Measurements from ENCODE around the gene CDH13.

CDH13 gene

DNA sequence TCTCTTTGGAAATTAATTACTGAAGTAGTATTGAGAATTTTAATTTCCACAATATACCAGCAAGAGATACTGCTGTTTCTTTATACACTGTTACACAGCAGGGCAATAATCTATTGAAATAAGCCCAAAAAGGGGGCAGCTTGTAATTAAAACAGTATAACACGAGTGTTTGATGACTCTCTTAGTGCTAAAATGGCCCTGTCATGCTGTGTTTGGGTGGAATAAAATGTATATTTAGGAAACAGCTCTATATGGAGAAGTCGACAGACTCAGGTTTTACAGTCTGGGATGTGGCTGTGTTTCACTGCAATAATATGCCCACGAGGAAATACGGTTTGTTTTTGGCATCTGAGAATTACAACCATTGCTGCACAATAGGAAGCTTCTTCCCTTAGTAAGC, 643.3 kb downstream of the CDH13 start:
- DNase-seq: no peak

DNA sequence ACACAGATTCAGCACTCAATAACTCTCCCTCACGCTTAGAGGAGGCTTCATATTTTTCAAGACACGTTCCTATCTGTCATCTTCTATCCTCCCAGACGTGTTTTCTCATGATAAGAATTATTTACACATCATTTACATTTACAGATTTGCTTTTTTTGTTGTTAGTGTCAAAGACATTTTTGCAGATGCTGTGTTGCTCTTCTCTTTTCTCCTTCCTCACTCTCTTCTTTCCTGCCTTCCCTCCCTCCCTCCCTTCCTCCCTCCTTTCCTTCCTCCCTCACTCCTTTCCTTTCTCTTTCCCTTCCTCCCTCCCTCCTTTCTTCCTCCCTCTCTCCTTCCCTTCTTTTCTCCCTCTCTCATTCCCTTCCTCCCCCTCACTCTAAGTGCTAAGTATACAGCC, 643.9 kb downstream of the CDH13 start:
- DNase-seq: no peak

DNA sequence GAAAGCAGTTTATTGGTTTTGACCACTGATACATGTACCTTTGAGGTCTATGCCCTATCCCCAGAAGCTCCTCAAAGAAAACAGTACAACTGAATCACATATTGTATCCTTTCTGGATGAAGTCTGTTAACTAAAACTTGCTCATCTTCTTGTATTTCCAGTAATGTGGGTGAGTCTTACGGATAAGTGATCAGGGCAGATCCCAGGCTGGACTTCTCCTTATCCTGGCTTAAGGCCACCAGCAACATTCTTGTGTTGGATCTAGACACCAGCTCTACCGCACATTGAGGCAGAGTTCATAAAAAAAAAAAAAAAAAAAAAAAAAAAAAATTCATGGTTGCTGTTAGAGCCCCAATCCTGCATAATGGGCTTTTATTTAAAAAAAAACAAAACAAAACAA, 644.4 kb downstream of the CDH13 start:
- no peak for DNase-seq

DNA sequence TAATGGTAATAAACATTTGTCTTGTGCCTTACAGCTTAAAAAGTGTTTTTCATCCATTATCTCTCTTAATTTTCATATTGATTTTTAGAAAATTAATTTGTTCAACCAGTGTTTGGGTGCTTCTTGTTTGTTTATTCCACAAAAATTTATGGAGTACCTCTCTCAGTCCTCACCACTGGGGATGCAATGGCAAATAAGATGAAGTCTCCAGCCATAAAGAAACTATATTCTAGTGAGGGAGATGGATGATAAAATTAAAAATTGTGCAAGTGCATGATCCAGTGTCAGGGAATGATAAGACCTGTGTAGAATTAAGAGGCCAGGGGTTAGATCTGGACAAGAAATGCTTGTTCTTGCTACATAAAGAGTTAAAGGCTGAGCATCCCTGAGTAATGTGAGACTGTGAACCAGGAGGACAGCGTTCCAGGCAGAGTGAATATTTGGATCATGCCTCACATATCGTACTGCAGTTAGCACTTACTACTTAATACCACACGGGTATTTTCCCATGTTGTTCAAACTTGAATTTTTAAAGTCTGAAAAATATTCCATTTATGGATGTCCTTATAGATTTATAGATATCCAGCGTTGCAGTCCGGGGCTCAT, 645.3 kb downstream of the CDH13 start:
- DNase-seq: no peak

DNA sequence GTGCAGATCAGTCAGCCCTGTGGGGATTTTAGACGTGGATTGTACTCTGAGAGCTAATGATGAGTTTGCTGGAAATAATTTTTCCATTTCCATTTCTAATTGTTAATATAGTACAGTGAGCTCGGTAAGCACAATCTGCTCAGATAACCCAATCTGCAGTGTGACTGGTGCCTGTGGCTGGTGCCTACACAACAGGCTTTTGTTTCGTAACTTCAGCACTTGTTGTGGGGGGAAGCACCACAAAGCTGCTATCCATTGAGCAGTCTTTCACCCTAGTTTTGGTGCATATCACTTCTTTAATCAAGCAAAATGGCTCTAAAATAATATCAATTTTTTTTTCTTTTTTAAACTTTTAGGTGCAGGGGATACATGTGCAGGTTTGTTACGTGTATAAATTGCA, 646.1 kb downstream of the CDH13 start:
- no peak for DNase-seq

DNA sequence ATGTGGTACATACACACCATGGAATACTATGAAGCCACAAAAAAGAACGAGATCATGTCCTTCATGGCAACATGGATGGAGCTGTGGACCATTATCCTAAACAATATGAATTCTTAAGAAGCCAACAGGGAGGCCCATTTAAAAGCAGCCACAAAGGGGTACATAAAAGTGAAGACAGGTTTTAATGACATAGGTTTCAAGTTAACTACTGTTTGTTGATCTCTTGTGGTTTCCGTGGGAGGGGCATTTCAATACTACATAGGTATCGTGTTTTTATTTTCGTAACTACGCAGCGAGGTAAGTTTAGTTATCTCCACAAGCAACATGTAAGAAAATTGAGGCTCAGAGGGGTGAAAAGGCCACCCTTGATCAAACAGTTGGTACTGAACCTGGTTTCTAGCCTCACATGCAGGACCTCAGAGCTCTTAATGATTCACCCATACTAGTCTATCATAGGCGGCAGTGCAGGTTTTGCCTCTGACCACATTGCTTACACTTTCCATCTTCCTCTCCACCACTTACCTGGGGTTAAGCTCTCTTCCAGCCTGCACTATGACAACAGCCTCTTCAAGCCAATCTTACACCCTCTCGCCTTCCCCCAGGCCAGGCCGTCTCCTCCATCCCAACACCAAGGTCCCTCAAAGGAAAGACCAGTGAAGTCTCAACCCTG, 646.9 kb downstream of the CDH13 start:
- no peak for DNase-seq

DNA sequence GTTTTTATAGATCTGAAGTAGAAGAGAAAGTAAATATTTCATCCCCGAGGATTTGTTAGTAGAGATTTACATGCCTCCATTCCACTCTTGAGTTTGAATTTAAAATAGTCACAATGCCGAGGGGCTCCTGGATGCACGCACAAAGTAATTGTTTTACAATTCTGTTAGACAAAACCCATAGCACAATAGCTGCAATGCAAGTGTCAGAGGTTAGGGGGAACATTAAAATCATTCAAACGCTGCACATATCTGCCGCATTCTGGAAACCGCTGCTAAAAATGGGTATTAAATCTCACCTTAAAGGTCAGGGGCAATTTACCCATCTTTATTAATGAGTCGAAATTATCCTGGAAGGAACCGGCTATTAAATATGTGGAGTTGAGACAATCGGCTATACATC, 652.5 kb downstream of the CDH13 start:
- no peak for DNase-seq

DNA sequence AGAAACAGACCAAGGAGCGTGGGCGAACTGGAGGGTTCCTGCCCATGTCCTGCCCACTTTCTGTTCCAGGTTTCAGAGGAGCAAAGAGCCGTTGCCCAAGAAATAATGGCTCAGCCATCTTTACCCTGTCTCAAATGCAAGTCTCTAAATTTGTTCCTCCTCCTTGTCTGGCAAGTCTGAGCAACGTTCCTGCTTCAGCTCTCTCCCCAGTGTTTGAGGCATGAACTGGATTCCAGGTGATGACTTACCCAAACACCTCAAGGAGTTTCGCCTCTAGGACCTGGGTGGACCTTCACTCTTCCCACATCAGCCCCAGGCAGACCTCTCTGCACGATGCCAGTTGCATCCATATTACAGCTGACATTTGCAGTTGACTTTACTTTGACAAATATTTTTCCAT, 659.2 kb downstream of the CDH13 start:
- DNase-seq: no peak

DNA sequence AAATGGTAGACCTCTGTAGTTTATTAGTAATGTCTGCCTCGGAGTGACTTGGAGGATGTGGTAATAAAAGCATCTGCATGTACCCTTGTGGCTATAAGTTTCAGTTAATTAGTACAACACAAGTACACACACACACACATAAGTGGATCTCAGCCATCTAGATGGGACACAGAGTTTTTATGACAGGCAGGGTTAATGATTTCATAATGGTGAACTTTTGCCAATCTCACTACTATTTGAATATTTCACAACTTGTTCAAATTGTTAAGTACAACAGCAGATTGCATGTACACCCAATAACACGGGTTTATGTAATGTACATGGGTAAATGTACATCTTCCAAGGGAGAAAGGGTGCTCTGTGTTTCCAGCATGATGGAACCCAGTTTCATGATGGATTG, 669.7 kb downstream of the CDH13 start:
- DNase-seq: no peak

DNA sequence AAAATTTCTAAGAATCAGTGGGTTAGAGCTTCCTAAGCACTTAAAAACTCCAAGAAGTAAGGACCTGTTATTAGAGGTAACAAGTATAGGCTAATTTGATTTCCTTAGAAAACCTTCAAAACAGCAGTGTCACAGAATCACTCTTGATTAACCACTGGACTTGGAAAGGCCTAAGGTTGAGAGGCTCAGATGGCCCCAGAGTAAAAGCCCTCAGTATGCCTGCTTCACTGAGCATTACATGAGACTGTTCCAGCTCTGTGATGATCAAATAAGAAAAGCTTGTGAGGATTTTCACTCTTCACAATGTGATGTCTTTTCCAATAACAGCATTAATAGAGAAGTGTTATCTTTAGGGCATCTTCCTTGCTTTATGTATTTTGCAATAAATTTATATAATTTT, 671.8 kb downstream of the CDH13 start:
- DNase-seq: no peak

DNA sequence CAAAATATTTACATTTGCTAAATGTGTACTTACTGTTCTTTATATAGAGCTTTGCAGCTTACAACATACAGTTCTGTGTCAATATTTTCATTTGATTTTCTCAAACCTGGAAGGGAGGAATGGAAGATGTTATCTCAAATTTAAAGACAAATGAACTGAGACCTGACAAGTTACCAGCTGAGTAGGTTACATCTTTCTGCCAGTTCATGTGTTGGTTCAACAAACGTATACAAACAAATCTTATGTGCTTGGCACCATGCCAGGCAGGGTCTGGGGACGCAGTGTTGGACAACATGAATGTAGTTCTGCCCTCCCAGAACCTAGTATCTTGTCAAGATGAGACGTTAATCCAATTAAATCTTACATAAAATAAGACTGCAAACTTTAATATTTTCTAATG, 673.6 kb downstream of the CDH13 start:
- no peak for DNase-seq

DNA sequence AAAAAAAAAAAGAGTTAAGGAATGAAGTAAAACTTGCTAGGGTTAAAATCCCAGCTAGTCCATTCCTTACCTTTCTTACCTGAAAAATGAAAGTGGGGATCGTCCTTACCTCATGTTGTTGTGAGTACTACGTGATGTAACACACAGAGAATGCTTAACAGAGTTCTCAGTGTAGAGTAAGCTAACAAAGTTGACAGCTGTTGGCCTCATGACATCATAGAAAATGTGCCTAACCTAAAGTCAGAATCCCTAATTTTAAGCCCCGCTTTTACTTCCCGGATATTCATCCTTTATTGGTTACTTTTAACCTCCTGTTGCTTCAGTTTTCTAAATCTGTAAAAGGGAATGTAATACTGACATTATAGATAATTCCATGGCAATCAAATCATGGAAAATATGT, 675.2 kb downstream of the CDH13 start:
- no peak for DNase-seq

DNA sequence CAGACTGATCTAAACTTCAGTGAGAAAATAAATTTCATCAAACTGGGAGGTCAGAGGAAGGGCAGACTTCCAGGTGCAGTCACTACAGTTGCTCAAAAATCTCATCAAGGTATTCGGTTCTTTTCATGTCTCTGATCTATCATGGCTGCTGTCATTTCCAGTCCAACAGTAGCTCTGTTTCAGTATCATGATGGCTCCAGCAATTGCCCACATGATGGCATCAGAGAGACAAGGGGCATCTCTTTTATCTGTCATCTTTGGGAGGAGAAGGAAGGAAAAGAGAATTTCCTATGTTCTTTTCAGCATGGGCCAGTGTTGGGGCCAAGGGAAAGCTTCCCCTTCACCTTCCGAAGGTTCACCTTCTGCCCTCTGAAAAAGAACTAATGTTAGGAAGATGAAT, 676.1 kb downstream of the CDH13 start:
- no peak for DNase-seq

DNA sequence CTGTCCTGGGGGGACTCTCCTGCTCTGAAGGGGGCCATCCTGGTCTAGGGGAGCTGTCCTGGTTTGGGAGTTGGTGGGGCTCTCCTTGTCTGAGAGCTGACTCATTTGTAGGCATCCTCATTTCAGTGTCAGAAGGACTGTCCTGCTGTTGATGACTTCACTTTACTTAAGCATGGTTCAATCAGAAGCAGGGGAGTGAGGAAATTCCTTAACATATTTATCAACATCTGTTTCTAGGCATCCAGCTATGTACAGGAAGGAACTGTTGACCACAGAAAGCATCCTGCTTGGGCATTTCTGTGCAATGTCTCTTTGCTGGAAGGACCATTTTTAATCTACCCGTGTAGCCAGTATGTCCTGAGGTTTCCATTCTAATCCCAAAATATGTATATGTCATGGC, 678.3 kb downstream of the CDH13 start:
- DNase-seq: no peak

DNA sequence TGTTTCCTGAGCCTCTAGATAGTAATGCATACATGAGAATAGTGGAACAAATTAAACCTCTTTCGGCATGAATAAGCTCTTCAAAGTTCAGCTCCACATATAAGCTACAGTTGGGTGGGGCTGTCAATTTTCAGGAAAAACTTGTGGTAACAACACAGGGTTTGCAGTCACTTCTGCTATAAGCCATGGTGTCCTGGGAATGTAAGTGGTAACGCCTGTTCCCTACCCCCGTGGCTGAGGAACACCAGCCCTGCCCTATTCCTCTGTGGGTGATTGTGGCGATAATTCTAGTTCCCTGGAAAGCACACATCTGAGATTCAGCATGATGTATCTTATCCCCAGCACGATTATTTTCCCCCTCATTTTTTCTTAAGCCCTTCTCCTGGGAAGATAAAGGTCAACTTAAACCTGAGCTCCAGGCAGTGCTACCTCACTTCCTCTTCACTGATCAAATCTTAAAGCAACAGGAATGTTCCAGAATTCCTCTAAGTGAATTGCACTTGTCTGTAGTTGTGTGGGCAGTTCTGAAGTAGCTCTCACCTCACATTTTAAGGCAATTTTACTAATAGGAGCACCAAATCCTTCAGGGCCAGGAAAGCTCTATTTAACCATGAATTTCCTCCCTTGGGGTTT, 680.3 kb downstream of the CDH13 start:
- no peak for DNase-seq

DNA sequence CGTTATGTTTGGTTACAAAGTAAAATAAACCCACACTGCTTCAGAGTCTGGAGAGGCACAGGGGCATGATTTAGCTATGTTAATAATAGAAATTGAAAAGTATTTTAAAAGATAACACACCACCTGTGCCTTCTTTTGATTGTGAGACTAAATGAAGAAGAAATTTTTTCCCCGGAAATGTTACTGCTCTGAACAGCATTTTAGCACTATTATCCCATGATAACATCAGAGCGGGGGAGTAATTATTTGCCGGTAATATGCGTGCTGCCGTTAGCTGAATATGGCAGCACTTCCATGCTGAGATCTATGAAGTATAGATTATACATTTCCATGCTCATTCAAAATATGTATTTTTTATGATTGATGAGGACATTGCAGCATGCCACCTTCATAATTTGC, 680.8 kb downstream of the CDH13 start:
- DNase-seq: no peak

DNA sequence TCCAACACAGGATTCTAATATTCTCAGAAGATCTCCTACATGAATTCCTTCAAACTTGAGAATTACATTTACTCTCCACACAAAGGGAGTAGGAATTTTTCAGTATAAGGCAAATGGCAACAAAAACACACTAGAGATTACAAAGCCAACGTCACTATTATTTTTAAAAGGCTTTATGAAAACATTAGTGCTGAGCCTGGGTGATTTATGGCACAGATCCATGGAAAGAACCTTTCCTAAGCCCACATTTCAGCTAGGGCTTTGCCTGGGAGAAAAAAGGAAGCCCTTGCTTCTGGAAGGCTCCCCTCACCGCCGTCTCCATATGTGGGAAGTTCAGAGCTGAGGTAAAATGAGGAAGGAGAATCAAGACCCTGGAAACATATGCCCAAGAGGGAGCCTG, 681.6 kb downstream of the CDH13 start:
- no peak for DNase-seq

DNA sequence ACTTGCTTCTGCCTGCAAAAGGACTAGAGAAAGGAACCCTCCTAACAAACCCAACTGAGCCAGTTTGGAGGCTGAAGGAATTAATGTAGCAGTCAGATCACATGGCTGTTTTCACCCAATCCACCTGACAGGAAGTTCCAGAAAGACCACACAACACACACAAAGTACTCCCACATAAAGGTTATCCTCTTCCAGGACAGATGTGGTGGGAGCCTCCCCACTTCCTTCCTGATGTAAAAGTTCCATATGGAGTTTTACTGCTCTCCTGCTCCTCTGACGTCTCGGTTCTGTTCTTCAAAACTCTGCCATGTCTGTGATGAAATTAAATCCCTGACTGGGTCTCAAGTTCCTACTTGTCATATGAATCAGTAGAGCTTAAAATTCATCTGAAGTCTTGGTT, 684.0 kb downstream of the CDH13 start:
- no peak for DNase-seq

DNA sequence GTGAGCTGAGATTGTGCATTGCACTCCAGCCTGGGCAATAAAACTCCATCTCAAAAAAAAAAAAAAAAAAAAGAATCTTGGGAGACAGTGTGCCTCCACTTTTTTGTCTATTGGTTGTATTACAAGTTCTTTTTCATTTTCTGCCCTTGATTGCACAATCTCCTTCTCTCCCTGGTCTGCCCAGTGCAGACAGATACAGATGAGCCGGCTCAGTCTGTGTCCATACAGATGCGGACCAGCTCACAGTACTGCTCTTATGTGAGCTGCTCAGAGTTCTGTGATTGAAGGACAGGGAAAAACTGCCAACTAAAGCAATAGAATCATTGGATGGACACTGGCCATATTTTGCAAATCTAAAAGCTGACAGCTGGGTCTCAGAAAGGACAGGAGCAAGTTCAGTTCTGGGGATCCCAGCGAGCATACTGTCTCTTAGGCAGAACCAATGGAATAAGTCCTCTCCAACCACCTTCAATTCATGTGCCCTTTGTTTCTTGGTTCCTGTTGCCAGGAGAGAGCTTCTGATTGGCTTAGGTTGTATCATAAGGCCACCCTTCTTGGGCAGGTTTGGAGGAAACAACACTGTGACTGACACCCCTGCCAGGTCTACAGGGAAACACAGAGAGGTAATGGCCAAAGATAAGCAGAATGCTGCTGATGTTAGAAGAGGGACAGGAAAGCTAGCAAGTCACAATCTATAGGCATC, 685.4 kb downstream of the CDH13 start:
- no peak for DNase-seq

DNA sequence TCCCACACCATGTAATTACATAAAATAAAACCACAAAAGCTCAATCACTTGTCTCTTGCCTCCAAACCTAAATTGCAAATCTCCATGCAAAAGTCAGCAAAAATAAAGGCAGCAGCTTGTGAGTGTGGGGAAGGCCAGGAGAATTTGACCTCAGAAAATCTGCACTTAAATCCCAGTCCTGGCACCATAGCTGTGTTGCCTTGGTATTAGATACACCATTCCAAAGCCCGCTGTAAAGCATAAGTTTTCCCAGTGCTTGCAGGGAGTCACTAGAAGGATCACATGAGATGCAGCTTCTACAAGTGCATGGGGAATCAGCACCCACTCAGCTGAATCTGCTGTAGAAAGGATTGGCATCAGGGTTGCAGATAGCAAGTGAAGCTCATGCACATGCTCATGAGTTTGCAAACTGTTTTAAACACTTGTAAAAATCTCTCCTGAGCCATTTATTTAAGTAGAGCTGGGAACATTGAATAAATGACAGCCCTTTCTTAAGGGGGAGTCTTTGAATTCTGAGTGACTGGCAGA, 686.0 kb downstream of the CDH13 start:
- DNase-seq: no peak

DNA sequence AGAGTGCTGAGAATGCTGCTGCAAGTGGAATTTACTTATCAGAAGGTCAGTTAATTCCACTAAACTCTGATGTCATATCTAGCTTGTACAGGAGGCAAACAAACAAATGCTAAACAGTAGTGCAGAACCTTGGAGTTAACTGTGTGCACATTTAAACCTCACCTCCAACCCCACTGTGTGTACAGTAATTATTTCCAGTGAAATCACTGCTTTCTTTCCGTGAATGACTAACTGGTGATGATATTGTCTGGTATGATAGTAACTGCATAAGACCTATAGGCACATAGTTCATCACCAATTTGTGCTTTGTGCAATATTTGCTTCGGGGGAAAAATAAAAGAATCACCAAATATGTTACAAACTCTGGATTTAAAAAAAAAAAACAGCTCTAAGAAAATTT, 688.5 kb downstream of the CDH13 start:
- no peak for DNase-seq

DNA sequence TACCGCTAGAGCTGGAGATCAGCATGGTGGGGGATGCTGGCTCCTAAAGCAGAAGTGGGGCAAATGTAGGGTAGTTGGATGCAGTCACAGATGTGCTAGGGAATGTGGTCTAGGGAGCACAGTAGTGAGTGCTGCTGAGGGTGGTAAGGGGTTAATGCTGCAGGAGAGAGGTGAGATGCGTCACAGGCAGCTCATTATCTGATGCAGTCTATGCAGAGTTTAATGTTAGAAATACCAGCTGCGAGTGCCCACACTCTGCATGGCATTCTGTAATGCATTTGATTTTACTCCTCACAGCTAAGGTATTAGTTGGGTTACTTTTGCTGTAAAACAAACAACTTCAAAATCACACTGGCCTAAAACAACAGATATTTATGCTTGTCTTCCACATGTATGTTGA, 689.7 kb downstream of the CDH13 start:
- DNase-seq: no peak

DNA sequence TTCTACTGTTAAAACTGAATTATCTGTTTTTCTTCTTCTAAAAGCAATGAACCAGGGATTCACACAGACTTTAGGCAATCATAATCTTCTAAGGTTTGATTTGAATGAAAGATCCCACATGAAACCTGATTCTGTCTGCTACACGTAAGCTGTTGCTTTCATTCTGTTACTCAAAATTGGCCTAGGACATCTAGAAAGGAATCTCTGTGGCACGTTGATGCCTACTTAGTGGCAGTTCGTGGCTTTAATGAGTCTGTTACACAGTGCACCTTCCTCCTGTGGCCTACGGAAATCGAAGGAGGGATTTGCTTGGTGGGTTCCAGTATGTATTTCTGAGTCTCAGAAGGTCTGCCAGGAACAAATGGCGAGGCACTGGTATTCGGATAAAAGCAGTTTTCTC, 691.6 kb downstream of the CDH13 start:
- DNase-seq: no peak

DNA sequence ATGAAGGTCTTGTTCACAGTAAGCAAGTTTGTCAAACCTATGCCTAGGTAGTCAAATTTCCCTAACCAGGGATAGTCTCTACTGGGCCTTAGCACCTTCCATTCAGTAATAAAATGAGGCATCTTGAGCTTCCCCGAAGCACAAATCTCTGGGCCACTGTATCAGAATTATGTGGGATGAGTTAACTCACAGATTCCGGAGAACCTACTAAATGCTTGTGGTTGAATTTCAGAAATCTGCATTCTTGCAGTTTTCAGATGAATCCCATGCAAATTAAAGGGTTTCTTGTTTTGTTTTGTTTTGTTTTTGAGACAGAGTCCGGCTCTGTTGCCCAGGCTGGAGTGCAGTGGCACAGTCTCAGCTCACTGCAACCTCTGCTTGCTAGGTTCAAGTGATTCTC, 702.2 kb downstream of the CDH13 start:
- no peak for DNase-seq

Data from CD4-positive, alpha-beta T cell treated with Interleukin-6 for 4 hours (primary cell).